IMR-90 (cell line): ENCODE measurements around the gene PPIL4.

Source experiments
- MAZ ChIP-seq: IDR thresholded peaks from 2 replicates; pipeline ENCODE4 v1.6.1; 2012; ENCODE audit warnings: low read depth, mild to moderate bottlenecking, low read length, improper control_type of control experiment, moderate library complexity, borderline replicate concordance
- MXI1 ChIP-seq: IDR thresholded peaks from 2 replicates; pipeline ENCODE4 v1.6.1; 2012; ENCODE audit warnings: low read depth, mild to moderate bottlenecking, low read length, moderate library complexity, borderline replicate concordance
- POLR2A ChIP-seq: IDR thresholded peaks from 2 replicates; pipeline ENCODE4 v1.6.1; 2012; ENCODE audit warnings: mild to moderate bottlenecking, low read depth, low read length
- SMC3 ChIP-seq: fragments of 150-350 bp; IDR thresholded peaks from 2 replicates; pipeline ENCODE4 v1.6.1; 2016; ENCODE audit warnings: low read depth, mild to moderate bottlenecking, antibody characterized with exemption, low read length, moderate library complexity
- TF ChIP-seq, protein P1 (sequence below): fragments of 150-350 bp; IDR thresholded peaks from 2 replicates; pipeline ENCODE4 v1.6.1; 2017; ENCODE audit warnings: mild to moderate bottlenecking, antibody characterized with exemption, low read length, low read depth
- TF ChIP-seq, protein P2 (sequence below): conservative IDR thresholded peaks from 2 replicates; pipeline ENCODE4 v1.5.1; 2012; ENCODE audit warnings: mild to moderate bottlenecking, low read depth, low read length, improper control_type of control experiment

DNA sequence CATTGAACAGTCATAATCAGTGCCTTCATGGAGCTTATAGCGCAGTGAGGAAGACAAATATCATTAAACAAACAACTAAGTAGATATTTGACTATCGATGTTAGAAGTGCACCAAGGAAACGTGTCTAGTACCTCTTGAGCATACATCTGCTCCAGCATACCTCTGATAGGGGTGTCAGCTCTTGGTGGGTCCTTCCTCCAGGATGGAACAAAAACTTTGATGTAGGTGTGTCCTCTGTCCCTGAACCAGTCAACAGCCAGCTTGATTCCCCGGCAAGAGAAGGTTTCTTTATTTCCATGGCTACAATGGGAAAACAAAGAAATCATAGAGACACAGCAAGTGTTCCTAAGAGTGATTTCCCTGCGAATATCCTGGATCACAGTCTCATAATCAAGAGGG is 84.2 kb downstream of the PPIL4 start:
- TF ChIP-seq MAZ (no peak), MXI1 (no peak), POLR2A (no peak), SMC3 (no peak)
- TF ChIP-seq, protein P1, sequence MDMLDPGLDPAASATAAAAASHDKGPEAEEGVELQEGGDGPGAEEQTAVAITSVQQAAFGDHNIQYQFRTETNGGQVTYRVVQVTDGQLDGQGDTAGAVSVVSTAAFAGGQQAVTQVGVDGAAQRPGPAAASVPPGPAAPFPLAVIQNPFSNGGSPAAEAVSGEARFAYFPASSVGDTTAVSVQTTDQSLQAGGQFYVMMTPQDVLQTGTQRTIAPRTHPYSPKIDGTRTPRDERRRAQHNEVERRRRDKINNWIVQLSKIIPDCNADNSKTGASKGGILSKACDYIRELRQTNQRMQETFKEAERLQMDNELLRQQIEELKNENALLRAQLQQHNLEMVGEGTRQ: no peak
- TF ChIP-seq, protein P2, sequence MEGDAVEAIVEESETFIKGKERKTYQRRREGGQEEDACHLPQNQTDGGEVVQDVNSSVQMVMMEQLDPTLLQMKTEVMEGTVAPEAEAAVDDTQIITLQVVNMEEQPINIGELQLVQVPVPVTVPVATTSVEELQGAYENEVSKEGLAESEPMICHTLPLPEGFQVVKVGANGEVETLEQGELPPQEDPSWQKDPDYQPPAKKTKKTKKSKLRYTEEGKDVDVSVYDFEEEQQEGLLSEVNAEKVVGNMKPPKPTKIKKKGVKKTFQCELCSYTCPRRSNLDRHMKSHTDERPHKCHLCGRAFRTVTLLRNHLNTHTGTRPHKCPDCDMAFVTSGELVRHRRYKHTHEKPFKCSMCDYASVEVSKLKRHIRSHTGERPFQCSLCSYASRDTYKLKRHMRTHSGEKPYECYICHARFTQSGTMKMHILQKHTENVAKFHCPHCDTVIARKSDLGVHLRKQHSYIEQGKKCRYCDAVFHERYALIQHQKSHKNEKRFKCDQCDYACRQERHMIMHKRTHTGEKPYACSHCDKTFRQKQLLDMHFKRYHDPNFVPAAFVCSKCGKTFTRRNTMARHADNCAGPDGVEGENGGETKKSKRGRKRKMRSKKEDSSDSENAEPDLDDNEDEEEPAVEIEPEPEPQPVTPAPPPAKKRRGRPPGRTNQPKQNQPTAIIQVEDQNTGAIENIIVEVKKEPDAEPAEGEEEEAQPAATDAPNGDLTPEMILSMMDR: no peak
